Measurements from ENCODE around the gene TTLL7.

GRCh38 chr1:84037758-84038611, 39.1 kb upstream of the TTLL7 start:
- no peak for TF ChIP-seq CTCF (IDR thresholded peaks at IDR 0.05)
- TF ChIP-seq POLR2A (IDR thresholded peaks at IDR 0.05): no peak

All from esophagus squamous epithelium (tissue), 4 donors.